Spleen (tissue), 11 donors: ENCODE measurements around the gene MN1. TPM values are rescaled to one million over a fixed set of nuclear protein-coding genes. Genes with fewer than 3 reads are reported as not detected.

Experiments
- DNase-seq: peaks from one replicate; pipeline ENCODE4 v3.0.0-alpha.2; 2020
- H3K27ac ChIP-seq, 8 donors: fragments of 200-600 bp; sonication (generic) in 7 of 8; 1 replicate in 4 of 8; 2 replicates in 4 of 8; pipeline versions ENCODE4 v1.5.0 to v1.8.0; 2016 to 2021; ENCODE audit warnings: inconsistent platforms in 4 of 8, mild to moderate bottlenecking in 4 of 8, moderate library complexity in 1 of 8
- H3K27me3 ChIP-seq, 7 donors: fragments of 200-600 bp; sonication (generic) in 6 of 7; replicated peaks in 1 of 7; 1 replicate in 4 of 7; 2 replicates in 3 of 7; pipeline versions ENCODE4 v1.5.0 to v1.8.0; 2016 to 2021; ENCODE audit warnings: inconsistent platforms in 3 of 7, mild to moderate bottlenecking in 1 of 7
- H3K36me3 ChIP-seq, 6 donors: fragments of 200-600 bp; sonication (generic) in 5 of 6; 1 replicate in 4 of 6; 2 replicates in 2 of 6; pipeline versions ENCODE4 v1.5.0 to v1.8.0; 2016 to 2021; ENCODE audit warnings: inconsistent platforms in 2 of 6
- H3K4me1 ChIP-seq, 6 donors: fragments of 200-600 bp; sonication (generic) in 5 of 6; 1 replicate in 3 of 6; 2 replicates in 3 of 6; pipeline versions ENCODE4 v1.5.0 to v1.8.0; 2016 to 2021; ENCODE audit warnings: inconsistent platforms in 3 of 6
- H3K4me3 ChIP-seq, 8 donors: fragments of 200-600 bp; sonication (generic) in 7 of 8; 1 replicate in 4 of 8; 2 replicates in 4 of 8; pipeline versions ENCODE4 v1.5.0 to v1.8.0; 2016 to 2021; ENCODE audit warnings: inconsistent platforms in 4 of 8, mild to moderate bottlenecking in 4 of 8, moderate library complexity in 2 of 8
- H3K9me3 ChIP-seq, 8 donors: fragments of 200-600 bp; sonication (generic) in 7 of 8; 1 replicate in 4 of 8; 2 replicates in 4 of 8; pipeline versions ENCODE4 v1.5.0 to v1.8.0; 2016 to 2021; ENCODE audit warnings: inconsistent platforms in 4 of 8
- POLR2A ChIP-seq, 3 donors: fragments of 450-650 bp; IDR thresholded peaks; one replicate each; pipeline ENCODE4 v1.5.1; 2017; ENCODE audit warnings: antibody characterized with exemption in 3 of 3, mild to moderate bottlenecking in 1 of 3
- POLR2AphosphoS5 ChIP-seq, 3 donors: sonication (generic); formaldehyde crosslinking; IDR thresholded peaks; one replicate each; pipeline ENCODE4 v1.5.1; 2017; ENCODE audit warnings: antibody characterized with exemption in 3 of 3
- WGBS, 5 donors: extraction: QIAGEN DNeasy Blood & Tissue Kit in 3 of 5; methylation state at CpG; one replicate each; pipeline versions ENCODE4 v1.1.5 to v1.1.7; 2013 to 2018; 5-methylcytosine and 5-hydroxymethylcytosine counted together
- intact Hi-C: fragments of 100-400 bp; cut with DNase I; formaldehyde crosslinking; loops from one replicate; pipeline ENCODE4 v1.15.0; 2023; ENCODE audit warnings: low total_unique reads
- polyA plus RNA-seq, 3 donors: library from polyadenylated mRNA; stranded (reverse); fragments of 200-250 nt; gene quantifications; one replicate each; pipeline ENCODE4 v1.2.1, GENCODE V29; 2013
- total RNA-seq, 7 donors: library from RNA; depleted of rRNA in 3 of 7; stranded (reverse); fragments of >200 nt in 3 of 7; fragmentation: NEBNext Ultra II Directional in 4 of 7; extraction: Animal tissue kit (Norgen Biotek cat#: 25700) in 4 of 7; gene quantifications; one replicate each; pipeline versions ENCODE4 v1.1.0 to v1.2.1, GENCODE V29; 2016 to 2021
- TF ChIP-seq, protein P1 (sequence below), 11 experiments: fragments of 200-600 bp in 7 of 11; fragments of 450-650 bp in 4 of 11; sonication (generic) in 4 of 11; IDR thresholded peaks in 8 of 11; conservative IDR thresholded peaks in 3 of 11; 1 replicate in 7 of 11; 2 replicates in 4 of 11; pipeline versions ENCODE4 v1.4.0 to v1.8.0; 2016 to 2021; ENCODE audit warnings: antibody characterized with exemption in 11 of 11, inconsistent platforms in 4 of 11, mild to moderate bottlenecking in 1 of 11
- donor health status: healthy with polysubstance abuse.
- donor health status: DM: no; HTN: no; CAD: no; lungs with moderate emphysema.
- donor health status: DM: no; HTN: no; CAD: no.
- donor health status: Bipolar disorder and iron deficiency.
- donor health status: healthy.
- donor health status: DM: no; HTN: no; CAD: no.
- donor health status: DM: yes; HTN: yes; CAD: no.

MN1 gene
- total and polyA plus RNA-seq, 10 donors = 0.15 to 1.5 (median 0.71) TPM

- 41 to 97% (median 90%) methylated on average over 2 of the region's 2 CpGs for WGBS, 5 donors
- no peak for DNase-seq
Measured at GRCh38 chr22:27833803-27834202, 32.2 kb upstream of the MN1 start.

DNA sequence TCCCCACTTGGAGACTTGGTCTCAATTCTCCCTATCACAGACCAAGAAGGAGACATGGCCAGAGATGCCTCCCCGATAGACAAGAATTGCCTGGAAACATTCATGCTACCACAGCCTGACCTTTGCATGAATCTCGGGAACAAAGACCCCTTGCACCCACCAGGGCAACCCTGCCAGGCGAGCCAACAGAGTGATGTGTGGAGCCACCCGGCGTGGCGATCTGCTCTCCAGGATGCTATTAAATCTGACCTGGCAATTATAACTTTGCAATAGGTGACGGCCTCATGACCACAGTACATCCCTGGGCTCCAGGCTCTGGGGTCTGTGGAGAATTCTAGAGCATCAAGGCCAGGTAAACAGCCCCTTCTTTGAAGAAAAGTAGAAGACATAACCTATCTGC, 31.1 kb upstream of the MN1 start:
- H3K27me3 ChIP-seq = no peaks in the 10 kb centered on the region
- peaks cover 0 to 7% (median 0%) of the 10 kb centered on the region in 6 donors for H3K36me3 ChIP-seq
- no peaks in the 10 kb centered on the region for H3K4me1 ChIP-seq
- TF ChIP-seq POLR2A (IDR thresholded peaks at IDR 0.05) (no peak), POLR2AphosphoS5 (IDR thresholded peaks at IDR 0.05) (no peak)
- TF ChIP-seq, protein P1, sequence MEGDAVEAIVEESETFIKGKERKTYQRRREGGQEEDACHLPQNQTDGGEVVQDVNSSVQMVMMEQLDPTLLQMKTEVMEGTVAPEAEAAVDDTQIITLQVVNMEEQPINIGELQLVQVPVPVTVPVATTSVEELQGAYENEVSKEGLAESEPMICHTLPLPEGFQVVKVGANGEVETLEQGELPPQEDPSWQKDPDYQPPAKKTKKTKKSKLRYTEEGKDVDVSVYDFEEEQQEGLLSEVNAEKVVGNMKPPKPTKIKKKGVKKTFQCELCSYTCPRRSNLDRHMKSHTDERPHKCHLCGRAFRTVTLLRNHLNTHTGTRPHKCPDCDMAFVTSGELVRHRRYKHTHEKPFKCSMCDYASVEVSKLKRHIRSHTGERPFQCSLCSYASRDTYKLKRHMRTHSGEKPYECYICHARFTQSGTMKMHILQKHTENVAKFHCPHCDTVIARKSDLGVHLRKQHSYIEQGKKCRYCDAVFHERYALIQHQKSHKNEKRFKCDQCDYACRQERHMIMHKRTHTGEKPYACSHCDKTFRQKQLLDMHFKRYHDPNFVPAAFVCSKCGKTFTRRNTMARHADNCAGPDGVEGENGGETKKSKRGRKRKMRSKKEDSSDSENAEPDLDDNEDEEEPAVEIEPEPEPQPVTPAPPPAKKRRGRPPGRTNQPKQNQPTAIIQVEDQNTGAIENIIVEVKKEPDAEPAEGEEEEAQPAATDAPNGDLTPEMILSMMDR (IDR thresholded peaks at IDR 0.05 in 8 of 11, conservative IDR thresholded peaks at IDR 0.05 in 3 of 11) = no peak
- H3K4me3 ChIP-seq = no peak overlapping the region
- peaks cover 0 to 2% (median 0%) of the 10 kb centered on the region in 8 donors for H3K9me3 ChIP-seq
- intact Hi-C loops = no loop called here
- WGBS, 5 donors = 90 to 94% (median 93%) methylated on average over 2 to 7 of the region's 7 CpGs
- H3K27ac ChIP-seq = no peak overlapping the region
- no peak for DNase-seq

More at GRCh38 chr22:27833803-27834202, 32.2 kb upstream of the MN1 start:
- TF ChIP-seq POLR2A (IDR thresholded peaks at IDR 0.05) = no peak
- TF ChIP-seq, protein P1 (IDR thresholded peaks at IDR 0.05 in 8 of 11, conservative IDR thresholded peaks at IDR 0.05 in 3 of 11) = no peak
- TF ChIP-seq POLR2AphosphoS5 (IDR thresholded peaks at IDR 0.05) = no peak
- peaks cover 0 to 10% (median 3%) of the 10 kb centered on the region in 8 donors for H3K9me3 ChIP-seq
- peaks cover 0 to 11% (median 0%) of the 10 kb centered on the region in 6 donors for H3K36me3 ChIP-seq
- no peaks in the 10 kb centered on the region for H3K4me1 ChIP-seq
- H3K27ac ChIP-seq = no peak overlapping the region
- no peak overlapping the region for H3K4me3 ChIP-seq
- intact Hi-C loops = no loop called here
- H3K27me3 ChIP-seq = no peaks in the 10 kb centered on the region

- Histone ChIP-seq H3K27ac (no peak overlapping the region), H3K27me3 (no peaks in the 10 kb centered on the region), H3K9me3 (peaks cover 0 to 4% (median 0%) of the 10 kb centered on the region in 8 donors), H3K4me3 (no peak overlapping the region), H3K4me1 (no peaks in the 10 kb centered on the region), H3K36me3 (peaks cover 0 to 4% (median 0%) of the 10 kb centered on the region in 6 donors)
- TF ChIP-seq POLR2AphosphoS5 (IDR thresholded peaks at IDR 0.05) (no peak), POLR2A (IDR thresholded peaks at IDR 0.05) (no peak)
- TF ChIP-seq, protein P1 (IDR thresholded peaks at IDR 0.05 in 8 of 11, conservative IDR thresholded peaks at IDR 0.05 in 3 of 11) = no peak
- no peak for DNase-seq
- intact Hi-C loops = no loop called here
- 81 to 93% (median 92%) methylated on average over 3 of the region's 3 CpGs for WGBS, 5 donors
Measured at GRCh38 chr22:27829620-27830019, 28.1 kb upstream of the MN1 start.

DNA sequence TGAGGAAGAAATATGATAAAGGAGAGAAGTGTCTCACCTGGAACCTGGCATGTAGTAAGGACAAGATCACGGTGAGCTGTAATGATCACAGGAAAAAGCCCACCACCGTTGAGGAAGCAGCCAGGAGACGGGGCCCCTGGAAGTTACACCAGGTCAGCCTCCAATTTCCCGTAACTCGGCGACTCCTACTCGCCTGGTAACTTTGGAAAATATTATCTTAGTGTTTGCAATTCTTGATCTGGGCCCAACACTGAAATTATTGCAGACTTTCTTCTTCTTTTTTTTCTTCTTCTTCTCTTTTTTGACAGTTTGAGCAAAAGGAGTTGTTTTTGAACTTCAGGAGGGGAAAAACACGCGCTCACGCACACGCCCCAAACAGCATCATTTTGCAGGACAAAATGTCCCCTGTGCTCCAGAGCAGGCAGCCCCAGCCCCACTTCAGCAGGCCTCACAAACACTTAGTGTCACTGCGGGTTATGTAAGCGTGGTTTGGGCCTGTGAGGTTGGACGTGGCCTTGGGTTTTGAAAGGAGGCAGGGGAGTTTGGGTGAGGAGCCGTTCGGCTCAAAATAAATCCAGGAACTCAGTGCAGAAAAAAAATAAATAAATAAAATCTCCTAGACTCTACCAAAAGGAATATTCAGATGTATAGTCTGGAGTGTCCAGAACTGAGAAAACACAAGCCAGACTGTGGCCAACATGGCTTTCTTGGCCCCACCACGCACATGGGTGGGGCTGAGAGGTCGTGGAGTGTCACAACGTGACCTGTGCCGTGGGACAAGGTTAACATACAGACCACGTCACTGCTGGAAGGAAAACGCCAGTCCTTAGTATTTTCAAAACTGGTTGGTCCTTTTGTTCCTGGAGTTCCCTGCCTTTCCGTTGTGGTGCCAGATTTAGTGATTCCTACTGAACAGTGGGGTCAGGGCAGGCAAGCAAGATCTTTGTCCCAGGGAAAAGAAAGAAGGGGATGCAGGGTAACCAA, 26.3 kb upstream of the MN1 start:
- no peaks in the 10 kb centered on the region for H3K4me1 ChIP-seq
- peaks cover 0 to 4% (median 0%) of the 10 kb centered on the region in 8 donors for H3K9me3 ChIP-seq
- no peak for DNase-seq
- H3K36me3 ChIP-seq = no peaks in the 10 kb centered on the region
- H3K4me3 ChIP-seq = no peak overlapping the region
- no peak overlapping the region for H3K27ac ChIP-seq
- intact Hi-C loops = no loop called here
- no peaks in the 10 kb centered on the region for H3K27me3 ChIP-seq
- TF ChIP-seq POLR2AphosphoS5 (IDR thresholded peaks at IDR 0.05) = no peak
- TF ChIP-seq, protein P1 (IDR thresholded peaks at IDR 0.05 in 8 of 11, conservative IDR thresholded peaks at IDR 0.05 in 3 of 11) = no peak
- WGBS, 5 donors = 69 to 79% (median 76%) methylated on average over 23 of the region's 23 CpGs
